Adrenal gland (tissue), 12 donors: ENCODE data around the gene CYP2J2. TPM values are rescaled to one million over a fixed set of nuclear protein-coding genes. Genes with fewer than 3 reads are reported as not detected.

ENCODE experiments used
- DNase-seq, 7 donors: peaks; one replicate each; pipeline ENCODE4 v3.0.0-alpha.2; 2019 to 2020
- H3K27ac ChIP-seq, 5 donors: fragments of 200-600 bp; sonication (generic) in 4 of 5; 1 replicate in 3 of 5; 2 replicates in 2 of 5; pipeline versions ENCODE4 v1.5.1 to v1.8.0; 2016 to 2020; ENCODE audit warnings: mild to moderate bottlenecking in 1 of 5
- H3K27me3 ChIP-seq: fragments of 200-600 bp; 2 replicates; pipeline ENCODE4 v1.8.0; 2021
- H3K36me3 ChIP-seq, 2 donors: fragments of 200-600 bp; replicated peaks in 1 of 2; 1 replicate in 1 of 2; 2 replicates in 1 of 2; pipeline versions ENCODE4 v1.5.1 to v1.8.0; 2018 to 2022
- H3K4me1 ChIP-seq, 2 donors: fragments of 200-600 bp; replicated peaks in 1 of 2; 1 replicate in 1 of 2; 2 replicates in 1 of 2; pipeline versions ENCODE4 v1.5.1 to v1.8.0; 2018 to 2021
- H3K4me3 ChIP-seq, 4 donors: fragments of 200-600 bp; sonication (generic) in 3 of 4; one replicate each; pipeline ENCODE4 v1.5.1; 2016 to 2018
- H3K9me3 ChIP-seq, 3 donors: fragments of 200-600 bp; sonication (generic) in 1 of 3; replicated peaks in 1 of 3; 1 replicate in 2 of 3; 2 replicates in 1 of 3; pipeline versions ENCODE4 v1.5.1 to v1.8.0; 2016 to 2021
- CTCF ChIP-seq, 6 experiments: fragments of 450-650 bp in 4 of 6; fragments of 200-600 bp in 2 of 6; sonication (generic) in 1 of 6; IDR thresholded peaks; 1 replicate in 5 of 6; 2 replicates in 1 of 6; pipeline versions ENCODE4 v1.5.1 to v1.8.0; 2016 to 2021; ENCODE audit warnings: antibody characterized with exemption in 6 of 6, mild to moderate bottlenecking in 2 of 6, moderate library complexity in 1 of 6
- POLR2A ChIP-seq, 2 donors: fragments of 450-650 bp; IDR thresholded peaks; one replicate each; pipeline ENCODE4 v1.6.1; 2017; ENCODE audit warnings: antibody characterized with exemption in 2 of 2, mild to moderate bottlenecking in 2 of 2, moderate library complexity in 1 of 2
- WGBS, 4 donors: extraction: QIAGEN DNeasy Blood & Tissue Kit in 2 of 4; methylation state at CpG; one replicate each; pipeline versions ENCODE4 v1.1.5 to v1.1.7; 2013 to 2017; 5-methylcytosine and 5-hydroxymethylcytosine counted together
- intact Hi-C, 2 donors: fragments of 100-400 bp; cut with DNase I; formaldehyde crosslinking; loops; one replicate each; pipeline versions ENCODE4 v1.14.1 to v1.15.0; 2022 to 2023
- polyA plus RNA-seq, 3 donors: library from polyadenylated mRNA; stranded (reverse); fragments of 200-250 nt in 2 of 3; fragments of 350-450 nt in 1 of 3; fragmentation: Illumina TruSeq in 1 of 3; extraction: RNeasy Lipid Tissue Mini Kit (QIAGEN cat#74804) in 1 of 3; gene quantifications; one replicate each; pipeline ENCODE4 v1.2.3, GENCODE V29; 2013 to 2014
- total RNA-seq, 9 donors: library from RNA; depleted of rRNA in 4 of 9; stranded (reverse); fragments of >200 nt in 4 of 9; fragments of 120-200 nt in 1 of 9; fragmentation: NEBNext Ultra II Directional in 1 of 9; extraction: Animal tissue kit (Norgen Biotek cat#: 25700) in 1 of 9; gene quantifications; one replicate each; pipeline versions ENCODE4 v1.1.0 to v1.2.4, GENCODE V29; 2013 to 2023
- donor health status: healthy with polysubstance abuse.
- donor health status: Bipolar disorder and iron deficiency.
- donor health status: DM: yes; HTN: yes; CAD: no.
- donor health status: DM: no; HTN: no; CAD: no.
- donor health status: DM: no; HTN: no; CAD: no.
- donor health status: DM: yes; HTN: yes; CAD: no.

CYP2J2 gene
- total and polyA plus RNA-seq, 12 donors = 0.14 to 1.0 (median 0.44) TPM; not detected in 1

DNA sequence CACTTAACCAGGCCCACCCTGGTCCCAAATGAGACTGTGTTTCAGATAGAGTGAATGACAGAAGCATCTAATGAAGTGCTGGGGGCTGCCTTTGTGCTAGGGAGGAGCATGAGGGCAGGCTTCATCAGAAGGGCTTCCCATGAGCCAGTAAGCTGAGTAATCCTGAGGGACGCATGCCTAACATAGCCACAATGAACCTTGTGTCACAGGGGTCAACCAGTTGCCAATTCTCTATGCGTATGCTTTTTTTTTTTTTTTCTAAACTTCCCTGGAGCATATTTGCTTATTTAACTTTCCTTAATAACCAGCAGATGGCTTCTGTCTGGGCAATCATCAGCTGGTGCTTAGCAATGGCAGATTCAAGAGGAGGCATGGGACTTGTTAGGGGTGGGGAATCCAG is 25.5 kb upstream of the CYP2J2 start:
- no peak overlapping the region for H3K27ac ChIP-seq
- DNase-seq = no peak
- no peak overlapping the region for H3K4me3 ChIP-seq
- no peaks in the 10 kb centered on the region for H3K36me3 ChIP-seq
- no peaks in the 10 kb centered on the region for H3K27me3 ChIP-seq
- TF ChIP-seq CTCF (IDR thresholded peaks at IDR 0.05) (no peak), POLR2A (IDR thresholded peaks at IDR 0.05) (no peak)
- H3K9me3 ChIP-seq = no peaks in the 10 kb centered on the region
- H3K4me1 ChIP-seq = no peaks in the 10 kb centered on the region
- intact Hi-C loops = no loop called here
- 64 to 98% (median 83%) methylated on average over 2 of the region's 2 CpGs for WGBS, 4 donors

GRCh38 chr1:59949648-59950047 is 23.1 kb upstream of the CYP2J2 start:
- no peaks in the 10 kb centered on the region for H3K4me1 ChIP-seq
- TF ChIP-seq POLR2A (IDR thresholded peaks at IDR 0.05) (no peak), CTCF (IDR thresholded peaks at IDR 0.05) (no peak)
- H3K36me3 ChIP-seq = no peaks in the 10 kb centered on the region
- H3K27me3 ChIP-seq = no peaks in the 10 kb centered on the region
- H3K4me3 ChIP-seq = no peak overlapping the region
- intact Hi-C loops = loop anchor here in 1 of 2 donors (5.0 kb wide), 1 partner anchor 47 kb away; no protein-coding TSS in a partner anchor
- no peak for DNase-seq
- no peak overlapping the region for H3K27ac ChIP-seq
- no peaks in the 10 kb centered on the region for H3K9me3 ChIP-seq

- intact Hi-C loops = loop anchor here in 1 of 2 donors (5.0 kb wide), 1 partner anchor 47 kb away; no protein-coding TSS in a partner anchor
- 24 to 39% (median 34%) methylated on average over 1 of the region's 1 CpG for WGBS, 4 donors
- no peaks in the 10 kb centered on the region for H3K27me3 ChIP-seq
Measured at GRCh38 chr1:59948990-59949389, 22.4 kb upstream of the CYP2J2 start.

More at GRCh38 chr1:59948990-59949389, 22.4 kb upstream of the CYP2J2 start:
- no peak for TF ChIP-seq CTCF (IDR thresholded peaks at IDR 0.05)
- no peak for DNase-seq
- Histone ChIP-seq H3K27ac (no peak overlapping the region), H3K4me3 (no peak overlapping the region), H3K36me3 (no peaks in the 10 kb centered on the region), H3K9me3 (no peaks in the 10 kb centered on the region), H3K4me1 (no peaks in the 10 kb centered on the region)
